ENCODE results near the gene ARHGAP9.
"Not testable (repeated sequence)": the region's sequence is repeated elsewhere in the genome, so short reads cannot be mapped to it uniquely, and the experiment has no call there.

The ARHGAP9 gene

DNA sequence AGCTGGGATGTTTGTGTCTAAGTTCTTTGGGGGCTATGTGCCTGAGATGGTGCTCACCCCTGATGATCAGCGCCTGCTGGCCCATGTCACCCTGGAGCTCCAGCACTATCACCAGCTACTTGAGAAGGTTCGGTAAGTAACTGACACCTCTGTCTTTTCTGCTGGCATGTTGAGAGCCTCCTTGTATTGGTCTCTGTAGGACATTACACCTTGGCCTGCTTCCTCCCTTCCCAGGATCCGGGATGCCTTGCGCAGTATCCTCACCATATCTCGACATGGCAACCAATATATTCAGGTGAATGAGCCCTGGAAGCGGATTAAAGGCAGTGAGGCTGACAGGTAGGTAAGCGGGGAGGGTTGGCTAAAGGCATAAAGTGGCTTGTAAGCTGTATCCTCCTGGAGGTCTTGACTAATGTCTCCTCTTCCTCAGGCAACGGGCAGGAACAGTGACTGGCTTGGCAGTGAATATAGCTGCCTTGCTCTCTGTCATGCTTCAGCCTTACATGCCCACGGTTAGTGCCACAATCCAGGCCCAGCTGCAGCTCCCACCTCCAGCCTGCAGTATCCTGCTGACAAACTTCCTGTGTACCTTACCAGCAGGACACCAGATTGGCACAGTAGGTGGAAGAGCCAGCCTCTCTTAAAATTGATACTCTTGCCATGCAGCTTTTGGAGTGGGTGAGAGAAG lies 35.2 kb upstream of the ARHGAP9 start:
- no peak overlapping the region for H3K4me3 ChIP-seq (ENCODE audit: low read length)
- TF ChIP-seq, protein P1, sequence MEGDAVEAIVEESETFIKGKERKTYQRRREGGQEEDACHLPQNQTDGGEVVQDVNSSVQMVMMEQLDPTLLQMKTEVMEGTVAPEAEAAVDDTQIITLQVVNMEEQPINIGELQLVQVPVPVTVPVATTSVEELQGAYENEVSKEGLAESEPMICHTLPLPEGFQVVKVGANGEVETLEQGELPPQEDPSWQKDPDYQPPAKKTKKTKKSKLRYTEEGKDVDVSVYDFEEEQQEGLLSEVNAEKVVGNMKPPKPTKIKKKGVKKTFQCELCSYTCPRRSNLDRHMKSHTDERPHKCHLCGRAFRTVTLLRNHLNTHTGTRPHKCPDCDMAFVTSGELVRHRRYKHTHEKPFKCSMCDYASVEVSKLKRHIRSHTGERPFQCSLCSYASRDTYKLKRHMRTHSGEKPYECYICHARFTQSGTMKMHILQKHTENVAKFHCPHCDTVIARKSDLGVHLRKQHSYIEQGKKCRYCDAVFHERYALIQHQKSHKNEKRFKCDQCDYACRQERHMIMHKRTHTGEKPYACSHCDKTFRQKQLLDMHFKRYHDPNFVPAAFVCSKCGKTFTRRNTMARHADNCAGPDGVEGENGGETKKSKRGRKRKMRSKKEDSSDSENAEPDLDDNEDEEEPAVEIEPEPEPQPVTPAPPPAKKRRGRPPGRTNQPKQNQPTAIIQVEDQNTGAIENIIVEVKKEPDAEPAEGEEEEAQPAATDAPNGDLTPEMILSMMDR (IDR thresholded peaks at IDR 0.05; ENCODE audit: low read depth, low read length, poor library complexity, severe bottlenecking), result no peak
- TF ChIP-seq EZH2phosphoT487 (IDR thresholded peaks at IDR 0.05; ENCODE audit: borderline replicate concordance, low read length), result no peak
- H3K36me3 ChIP-seq (ENCODE audit: control insufficient read depth, low read length), result peaks cover 91% of the 10 kb centered on the region
- H4K20me1 ChIP-seq (ENCODE audit: control insufficient read depth, insufficient read depth, low read depth, low read length), result peaks cover 8% of the 10 kb centered on the region
- H3K4me2 ChIP-seq (ENCODE audit: low read length), result no peak overlapping the region
- H3K9me2 ChIP-seq (replicated peaks; ENCODE audit: control insufficient read depth, low read length), result no peaks in the 10 kb centered on the region
- no peaks in the 10 kb centered on the region for H3K9me3 ChIP-seq (ENCODE audit: control insufficient read depth, insufficient read depth, low read length)
- peaks cover 32% of the 10 kb centered on the region for H3K79me2 ChIP-seq (ENCODE audit: control insufficient read depth, low read length)
- H3K27me3 ChIP-seq (ENCODE audit: control insufficient read depth, low read length), result no peaks in the 10 kb centered on the region
- H3K27ac ChIP-seq (ENCODE audit: low read depth, low read length), result no peak overlapping the region
- peaks cover 23% of the 10 kb centered on the region for H3K4me1 ChIP-seq (ENCODE audit: control insufficient read depth, low read length)
- H3F3A ChIP-seq (ENCODE audit: control insufficient read depth, insufficient read depth), result peaks cover 43% of the 10 kb centered on the region

DNA sequence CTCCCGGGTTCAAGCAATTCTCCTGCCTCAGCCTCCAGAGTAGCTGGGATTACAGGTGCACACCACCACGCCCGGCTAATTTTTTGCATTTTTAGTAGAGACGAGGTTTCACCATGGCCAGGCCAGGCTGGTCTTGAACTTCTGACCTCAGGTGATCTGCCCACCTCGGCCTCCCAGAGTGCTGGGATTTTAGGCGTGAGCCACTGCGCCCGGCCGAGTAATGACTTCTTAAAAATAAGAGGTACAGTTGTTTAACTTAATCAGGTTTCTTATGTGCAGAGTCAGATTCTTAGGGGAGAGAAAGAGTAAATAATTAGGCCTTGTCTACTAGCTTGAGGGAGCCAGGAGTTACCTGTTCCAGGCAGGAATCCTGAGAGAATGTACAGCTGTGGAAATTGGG lies 34.6 kb upstream of the ARHGAP9 start:
- H3K4me3 ChIP-seq (ENCODE audit: low read length); H3K9me2 ChIP-seq (replicated peaks; ENCODE audit: control insufficient read depth, low read length); H3K27me3 ChIP-seq (ENCODE audit: control insufficient read depth, low read length); H3K27ac ChIP-seq (ENCODE audit: low read depth, low read length); H4K20me1 ChIP-seq (ENCODE audit: control insufficient read depth, insufficient read depth, low read depth, low read length); H3K4me2 ChIP-seq (ENCODE audit: low read length); H3K9me3 ChIP-seq (ENCODE audit: control insufficient read depth, insufficient read depth, low read length): not testable (repeated sequence)
- H3F3A ChIP-seq (ENCODE audit: control insufficient read depth, insufficient read depth), result peaks cover 43% of the 10 kb centered on the region
- peaks cover 88% of the 10 kb centered on the region for H3K36me3 ChIP-seq (ENCODE audit: control insufficient read depth, low read length)
- peaks cover 21% of the 10 kb centered on the region for H3K4me1 ChIP-seq (ENCODE audit: control insufficient read depth, low read length)
- H3K79me2 ChIP-seq (ENCODE audit: control insufficient read depth, low read length), result peaks cover 26% of the 10 kb centered on the region

DNA sequence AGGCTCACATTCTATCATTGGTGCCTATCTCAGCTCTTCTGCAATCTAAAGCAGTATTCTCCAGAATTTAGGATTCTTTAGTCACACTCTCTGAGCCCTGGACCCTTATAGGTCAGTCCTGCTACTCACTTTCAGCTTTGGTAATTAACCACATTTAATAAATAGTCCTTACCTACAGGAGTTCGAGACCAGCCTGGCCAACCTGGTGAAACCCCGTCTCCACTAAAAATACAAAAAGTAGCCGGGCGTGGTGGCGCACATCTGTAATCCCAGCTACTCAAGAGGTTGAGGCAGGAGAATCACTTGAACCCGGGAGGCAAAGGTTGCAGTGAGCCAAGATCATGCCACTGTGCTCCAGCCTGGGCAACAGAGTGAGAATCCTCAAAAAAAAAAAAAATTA lies 34.0 kb upstream of the ARHGAP9 start:
- H3K27me3 ChIP-seq (ENCODE audit: control insufficient read depth, low read length); H3K4me3 ChIP-seq (ENCODE audit: low read length); H4K20me1 ChIP-seq (ENCODE audit: control insufficient read depth, insufficient read depth, low read depth, low read length); H3K9me3 ChIP-seq (ENCODE audit: control insufficient read depth, insufficient read depth, low read length); H3K4me2 ChIP-seq (ENCODE audit: low read length); H3K9me2 ChIP-seq (replicated peaks; ENCODE audit: control insufficient read depth, low read length); H3K27ac ChIP-seq (ENCODE audit: low read depth, low read length): not testable (repeated sequence)
- Histone ChIP-seq H3K79me2 (ENCODE audit: control insufficient read depth, low read length) (peaks cover 20% of the 10 kb centered on the region), H3F3A (ENCODE audit: control insufficient read depth, insufficient read depth) (peaks cover 43% of the 10 kb centered on the region), H3K4me1 (ENCODE audit: control insufficient read depth, low read length) (peaks cover 16% of the 10 kb centered on the region), H3K36me3 (ENCODE audit: control insufficient read depth, low read length) (peaks cover 88% of the 10 kb centered on the region)

DNA sequence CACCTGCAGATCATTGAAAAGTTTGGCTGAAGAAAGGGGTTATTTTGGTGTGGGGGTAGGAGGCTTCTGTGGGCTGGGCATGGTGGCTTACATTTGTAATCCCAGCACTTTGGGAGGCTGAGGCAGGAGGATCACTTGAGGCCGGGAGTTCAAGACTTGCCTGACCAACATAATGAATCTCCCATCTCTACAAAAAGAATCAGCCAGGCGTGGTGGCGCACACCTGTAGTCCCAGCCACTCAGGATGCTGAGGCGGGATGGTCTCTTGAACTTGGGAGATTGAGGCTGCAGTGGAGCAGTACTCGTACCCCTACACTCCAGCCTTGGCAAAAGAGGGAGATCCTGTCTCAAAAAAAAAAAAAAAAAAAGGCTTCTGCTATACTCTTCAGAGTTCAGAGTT lies 33.6 kb upstream of the ARHGAP9 start:
- Histone ChIP-seq H3K4me3 (ENCODE audit: low read length) (no peak overlapping the region), H3K4me2 (ENCODE audit: low read length) (no peak overlapping the region), H3K27ac (ENCODE audit: low read depth, low read length) (no peak overlapping the region), H3K9me3 (ENCODE audit: control insufficient read depth, insufficient read depth, low read length) (no peaks in the 10 kb centered on the region), H3K36me3 (ENCODE audit: control insufficient read depth, low read length) (peaks cover 84% of the 10 kb centered on the region), H3K27me3 (ENCODE audit: control insufficient read depth, low read length) (no peaks in the 10 kb centered on the region), H3K4me1 (ENCODE audit: control insufficient read depth, low read length) (peaks cover 12% of the 10 kb centered on the region), H4K20me1 (ENCODE audit: control insufficient read depth, insufficient read depth, low read depth, low read length) (no peaks in the 10 kb centered on the region), H3K79me2 (ENCODE audit: control insufficient read depth, low read length) (peaks cover 16% of the 10 kb centered on the region), H3F3A (ENCODE audit: control insufficient read depth, insufficient read depth) (peaks cover 41% of the 10 kb centered on the region), H3K9me2 (replicated peaks; ENCODE audit: control insufficient read depth, low read length) (no peaks in the 10 kb centered on the region)
- TF ChIP-seq, protein P1 (IDR thresholded peaks at IDR 0.05; ENCODE audit: low read depth, low read length, poor library complexity, severe bottlenecking), result no peak
- TF ChIP-seq EZH2phosphoT487 (IDR thresholded peaks at IDR 0.05; ENCODE audit: borderline replicate concordance, low read length), result no peak
